Hypothalamus (tissue), 51 donors: Measurements from ENCODE around the gene SIRT6.
"Not testable (repeated sequence)": the region's sequence is repeated elsewhere in the genome, so short reads cannot be mapped to it uniquely, and the experiment has no call there.

Experiments
- DNase-seq, 51 donors: peaks; one replicate each; lab custom pipeline; 2025; lab: John Stamatoyannopoulos, UW

Gene SIRT6

DNA sequence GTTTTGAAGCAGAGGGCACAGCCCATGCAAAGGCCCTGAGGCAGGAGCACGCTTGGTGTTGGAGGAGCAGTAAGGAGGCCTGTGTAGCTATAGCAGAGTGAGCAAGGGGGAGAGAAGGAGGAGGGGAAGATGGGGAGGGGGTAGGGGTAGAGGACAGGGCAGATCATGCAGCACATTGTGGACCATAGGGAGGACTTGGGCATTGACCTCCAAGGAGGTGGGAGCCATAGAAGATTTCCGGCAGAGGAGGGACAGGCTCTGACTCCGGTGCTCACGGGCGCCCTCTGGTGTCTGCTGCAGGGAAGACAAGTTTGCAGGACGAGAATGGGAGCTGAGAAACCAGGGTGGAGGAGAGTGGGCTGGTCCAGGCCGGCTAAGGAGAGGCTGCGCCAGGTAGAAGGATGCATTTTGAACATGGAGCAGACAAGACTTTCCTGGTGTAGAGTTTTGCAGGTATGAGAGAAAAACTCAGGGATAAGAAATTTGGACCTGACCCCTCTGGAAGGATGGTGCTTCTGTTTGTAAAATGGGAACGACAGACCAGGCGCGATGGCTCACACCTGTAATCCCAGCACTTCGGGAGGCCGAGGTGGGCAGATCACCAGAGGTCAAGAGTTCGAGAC lies 42.6 kb downstream of the SIRT6 start:
- peak in 41 of 51 donors; percentile 2 to 70 (median 36) for DNase-seq

DNA sequence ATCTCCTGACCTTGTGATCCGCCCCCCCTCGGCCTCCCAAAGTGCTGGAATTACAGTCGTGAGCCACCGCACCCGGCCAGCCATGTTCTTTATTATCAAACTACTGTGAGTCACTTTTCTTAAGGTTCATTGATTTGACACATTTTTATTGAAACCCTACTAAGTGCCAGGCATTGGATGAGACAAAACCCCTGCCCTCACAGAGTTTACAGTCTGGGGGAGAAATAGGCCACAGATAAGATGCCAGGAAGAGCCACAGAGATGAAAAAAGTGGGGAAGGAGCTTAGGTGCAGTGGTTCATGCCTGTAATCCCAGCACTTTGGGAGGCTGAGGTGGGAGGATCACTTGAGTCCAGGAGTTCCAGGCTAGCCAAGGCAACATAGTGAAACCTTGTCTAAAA lies 43.9 kb downstream of the SIRT6 start:
- DNase-seq: no peak

DNA sequence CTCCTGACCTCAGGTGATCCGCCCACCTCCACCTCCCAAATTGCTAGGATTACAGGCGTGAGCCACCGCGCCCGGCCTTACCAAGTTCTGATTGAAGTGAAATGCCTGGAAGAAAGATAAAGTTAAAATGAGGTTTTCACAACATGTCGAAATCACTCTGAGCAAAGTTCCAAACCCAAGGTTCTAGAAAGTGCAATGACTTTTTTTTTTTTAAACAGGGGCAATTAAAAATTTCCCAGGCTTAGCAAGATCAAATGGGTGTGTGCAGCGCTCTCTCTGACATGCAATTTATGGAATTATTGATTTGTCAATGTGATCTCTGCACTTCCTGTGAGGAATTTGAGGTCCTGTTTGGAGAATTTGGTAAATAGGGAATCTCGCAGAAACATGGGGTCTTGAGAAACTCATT lies 45.7 kb downstream of the SIRT6 start:
- no peak for DNase-seq

DNA sequence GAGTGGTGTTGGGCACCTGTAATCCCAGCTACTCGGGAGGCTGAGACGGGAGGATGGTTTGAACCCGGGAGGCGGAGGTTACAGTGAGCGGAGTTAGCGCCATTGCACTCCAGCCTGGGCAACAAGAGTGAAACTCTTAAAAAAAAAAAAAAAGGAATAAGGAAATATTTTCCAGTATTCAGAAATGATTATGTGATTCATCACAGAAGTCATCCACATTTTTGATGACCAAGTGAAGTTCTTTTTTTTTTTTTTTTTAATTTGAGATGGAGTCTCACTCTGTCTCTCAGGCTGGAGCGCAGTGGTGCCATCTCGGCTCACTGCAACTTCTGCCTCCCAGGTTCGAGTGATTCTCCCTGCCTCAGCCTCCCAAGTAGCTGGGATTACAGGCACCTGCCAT lies 47.0 kb downstream of the SIRT6 start:
- not testable (repeated sequence) for DNase-seq

DNA sequence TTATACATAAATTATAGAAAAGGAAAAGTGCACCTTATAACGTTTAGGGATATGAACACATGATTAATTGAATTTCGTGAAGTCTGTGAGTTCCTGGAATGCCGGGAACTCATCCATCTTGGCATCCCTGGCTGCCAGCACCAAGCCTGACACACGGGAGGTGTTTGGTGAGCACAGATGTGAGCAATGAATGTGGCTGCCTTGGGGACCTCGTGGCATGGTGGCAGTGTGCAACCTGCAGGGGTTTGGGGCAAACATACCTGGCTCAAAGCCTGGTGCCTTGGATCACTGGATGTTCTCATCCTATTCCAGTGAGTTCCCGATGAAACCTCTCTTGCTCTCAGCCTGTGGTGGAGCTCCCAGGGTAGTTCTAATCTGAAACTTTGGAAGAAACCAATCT lies 48.0 kb downstream of the SIRT6 start:
- no peak for DNase-seq

DNA sequence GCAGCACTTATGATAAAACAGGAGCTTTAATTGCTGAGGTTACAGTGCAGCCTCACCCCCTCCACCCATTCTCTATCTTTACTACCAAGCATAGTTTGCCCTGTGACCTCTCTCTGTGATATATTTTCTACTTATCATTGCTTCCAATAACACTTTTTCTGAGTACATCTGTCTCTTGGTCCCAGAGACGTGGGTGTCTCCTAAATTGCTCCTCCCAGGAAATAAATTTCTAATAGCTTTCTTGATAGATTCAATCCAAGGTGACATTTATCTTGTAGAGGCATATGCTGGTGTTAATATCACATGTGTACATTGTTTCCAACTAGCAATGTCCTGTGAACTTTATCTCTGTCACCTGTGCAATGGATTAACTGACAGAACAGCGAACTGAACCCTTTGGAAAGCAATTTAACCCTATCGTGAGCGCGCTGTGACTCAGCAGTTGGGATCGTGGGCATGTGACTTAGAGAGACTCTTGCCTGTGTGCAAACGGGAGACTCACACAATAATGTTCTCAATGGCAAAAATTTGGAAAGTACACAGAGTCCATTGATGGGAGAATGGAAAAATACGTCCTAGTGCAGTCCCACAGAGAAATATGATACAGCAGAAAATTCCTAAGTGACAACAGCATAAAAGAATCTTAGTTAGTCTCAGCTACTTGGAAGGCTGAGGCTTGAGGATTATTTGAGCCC lies 51.5 kb downstream of the SIRT6 start:
- no peak for DNase-seq

DNA sequence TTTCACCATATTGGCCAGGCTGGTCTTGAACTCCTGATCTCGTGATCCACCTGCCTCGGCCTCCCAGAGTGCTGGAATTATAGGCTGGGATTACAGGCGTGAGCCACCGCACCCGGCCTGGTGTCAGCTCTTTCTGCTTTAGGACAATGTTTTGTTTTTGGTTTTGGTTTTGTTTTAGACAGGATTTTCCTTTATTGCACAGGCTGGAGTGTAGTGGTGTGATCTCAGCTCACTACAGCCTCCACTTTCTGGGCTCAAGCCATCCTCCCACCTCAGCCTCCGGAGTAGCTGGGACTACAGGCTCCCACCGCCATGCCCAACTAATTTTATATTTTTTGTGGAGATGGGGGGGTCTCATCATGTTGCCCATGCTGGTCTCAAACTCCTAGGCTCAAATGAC lies 53.3 kb downstream of the SIRT6 start:
- DNase-seq: not testable (repeated sequence)

DNA sequence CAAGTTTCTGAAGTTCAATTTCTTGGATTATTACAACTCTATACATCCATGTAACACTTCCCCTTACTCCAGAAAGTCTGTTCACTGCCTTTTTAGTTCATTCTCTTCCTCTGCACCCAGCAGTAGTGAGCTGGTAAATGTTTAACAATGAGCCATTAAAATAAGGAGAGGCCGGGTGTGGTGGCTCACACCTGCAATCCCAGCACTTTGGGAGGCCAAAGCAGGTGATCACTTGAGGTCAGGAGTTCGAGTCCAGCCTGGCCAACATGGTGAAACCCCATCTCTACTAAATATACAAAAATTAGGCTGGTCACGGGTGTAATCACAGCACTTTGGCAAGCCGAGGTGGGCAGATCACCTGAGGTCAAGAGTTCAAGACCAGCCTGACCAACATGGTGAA lies 55.0 kb downstream of the SIRT6 start:
- DNase-seq: not testable (repeated sequence)

DNA sequence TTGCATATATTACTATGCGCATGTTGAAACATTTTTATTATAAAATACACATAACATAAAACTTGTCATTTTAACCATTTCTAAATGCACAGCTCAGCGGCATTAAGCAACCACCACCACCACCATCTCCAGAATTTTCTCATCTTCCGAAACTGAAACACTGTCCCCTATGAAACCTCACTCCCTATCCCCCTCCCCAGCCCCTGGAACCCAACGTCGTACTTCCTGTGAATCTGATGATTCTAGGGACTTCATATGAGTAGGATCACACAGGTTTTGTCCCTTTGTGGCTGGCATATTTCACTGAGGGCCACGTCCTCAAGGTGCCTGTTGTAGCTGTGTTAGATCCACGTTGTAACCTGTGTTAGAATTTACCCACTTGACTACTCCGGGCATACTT lies 57.7 kb downstream of the SIRT6 start:
- DNase-seq: no peak
